ENCODE results near the gene ARHGAP15.

Gene ARHGAP15

DNA sequence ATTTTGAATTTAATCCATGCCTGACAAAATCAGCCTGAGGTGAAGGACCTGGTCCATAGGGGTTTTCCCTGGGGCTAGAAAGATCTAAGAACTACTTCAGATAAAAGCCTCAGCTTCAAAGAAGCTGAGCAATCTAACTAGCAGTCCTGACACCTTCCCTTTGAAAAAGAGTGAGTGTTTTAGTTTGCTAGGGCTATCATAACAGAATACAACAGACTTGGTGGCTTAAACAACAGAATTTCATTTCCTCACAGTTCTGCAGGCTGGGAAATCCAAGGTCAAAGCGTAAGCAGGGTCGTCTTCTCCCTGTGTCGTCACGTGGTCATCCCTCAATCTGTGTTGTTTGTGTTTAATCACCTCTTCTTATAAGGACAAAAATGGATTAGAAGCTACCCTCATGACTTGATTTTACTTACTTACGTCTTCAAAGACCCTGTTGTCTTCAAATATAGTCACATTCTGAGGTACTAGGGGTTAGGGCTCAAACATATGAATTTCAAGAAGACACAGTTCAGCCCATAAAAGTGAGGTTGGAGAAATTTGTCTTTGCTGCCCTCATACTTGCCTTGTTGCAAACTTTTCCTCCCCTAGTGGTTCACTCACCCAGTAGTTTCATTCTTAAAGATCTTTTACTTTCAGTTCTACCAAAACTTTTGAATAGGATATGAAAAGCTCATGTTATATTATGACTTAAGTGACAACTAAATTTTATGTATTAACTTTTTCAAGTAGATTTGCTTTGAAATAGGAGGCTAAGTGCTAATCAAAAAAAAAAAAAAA is 673.8 kb downstream of the ARHGAP15 start:
- no peak for DNase-seq

GRCh38 chr2:143803936-143804335 is 674.7 kb downstream of the ARHGAP15 start:
- DNase-seq, result no peak

GRCh38 chr2:143805666-143806065 is 676.4 kb downstream of the ARHGAP15 start:
- DNase-seq, result no peak

DNA sequence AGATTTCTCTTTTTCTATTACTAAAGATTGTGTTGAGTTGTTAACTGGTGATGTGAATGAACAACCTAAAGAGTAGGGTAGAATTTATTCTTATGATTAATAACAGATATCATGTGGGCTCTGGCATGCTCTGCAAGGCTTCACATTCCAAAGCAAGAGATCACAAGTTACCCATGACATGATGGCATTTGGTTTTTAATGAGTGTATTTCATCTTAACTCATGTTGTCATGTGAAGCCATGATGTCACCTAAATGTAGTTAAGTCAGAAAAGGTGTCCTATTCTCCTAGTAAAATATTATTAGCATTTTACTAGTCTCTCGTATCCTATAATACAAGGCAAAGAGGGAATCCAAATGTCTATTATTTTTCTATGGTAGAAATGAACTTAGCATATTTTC is 678.0 kb downstream of the ARHGAP15 start:
- DNase-seq, result no peak

DNA sequence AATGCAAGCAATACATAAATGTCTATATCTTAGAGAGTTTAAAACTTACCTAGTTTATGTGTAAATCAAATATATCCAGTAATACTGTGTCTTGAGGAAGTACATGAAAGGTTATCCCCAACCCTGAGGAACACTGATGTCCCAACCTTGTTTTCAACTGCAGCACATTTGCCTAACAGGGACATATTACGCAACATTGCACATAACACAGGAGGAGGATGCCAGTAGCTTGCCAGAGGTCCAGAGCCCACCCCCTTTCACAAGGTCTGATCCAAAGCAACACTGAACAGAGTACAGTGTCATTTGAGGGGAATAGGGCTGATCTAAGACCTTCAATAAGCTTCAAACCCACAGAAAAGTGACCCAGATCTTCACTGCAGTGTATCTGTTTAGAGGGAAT is 678.5 kb downstream of the ARHGAP15 start:
- no peak for DNase-seq

GRCh38 chr2:143808166-143808565 is 678.9 kb downstream of the ARHGAP15 start:
- no peak for DNase-seq

GRCh38 chr2:143815082-143815481 is 685.9 kb downstream of the ARHGAP15 start:
- DNase-seq, result no peak

- no peak for DNase-seq
Observed at GRCh38 chr2:143816916-143817315, 687.7 kb downstream of the ARHGAP15 start.

Data from DMS79 (cell line).